RWPE1 (cell line): Measurements from ENCODE around the gene SPRR2G.
"Not testable (repeated sequence)": the region's sequence is repeated elsewhere in the genome, so short reads cannot be mapped to it uniquely, and the experiment has no call there.

ENCODE experiments used
- CTCF ChIA-PET: fragments of 350-600 bp; sonication (Branson Sonifier 250); formaldehyde crosslinking; extraction: SDS; loops from one replicate; lab custom pipeline; 2021; lab: Yijun Ruan, JAX
- POLR2A ChIA-PET: fragments of 400-600 bp; formaldehyde crosslinking; extraction: SDS; loops from one replicate; lab custom pipeline; 2020; ENCODE audit warnings: antibody characterized with exemption; ENCODE audit not compliant: low non-redundant PET; lab: Yijun Ruan, JAX
- DNase-seq: peaks from one replicate; pipeline ENCODE4 v3.0.0; 2012; ENCODE audit warnings: low spot score
- H3K27ac ChIP-seq: fragments of 450-650 bp; 2 replicates; pipeline ENCODE4 v1.5.1; 2017
- CTCF ChIP-seq: fragments of 450-650 bp; conservative IDR thresholded peaks from 2 replicates; pipeline ENCODE4 v1.5.1; 2017; ENCODE audit warnings: low read depth, mild to moderate bottlenecking

Gene SPRR2G

GRCh38 chr1:153122831-153123421 is 27.8 kb downstream of the SPRR2G start:
- no peak for TF ChIP-seq CTCF
- peak; percentile 79 for DNase-seq
- POLR2A ChIA-PET: interaction anchor here (0.5 kb wide), 1 partner anchor 159 kb away, joined by 9 read pairs; no protein-coding TSS in a partner anchor
- CTCF ChIA-PET: interaction anchor here (0.6 to 0.7 kb wide), 2 partner anchors 122 to 618 kb away, joined by 3 to 4 read pairs; no protein-coding TSS in a partner anchor
- H3K27ac ChIP-seq: peak overlapping the region; percentile 91

DNA sequence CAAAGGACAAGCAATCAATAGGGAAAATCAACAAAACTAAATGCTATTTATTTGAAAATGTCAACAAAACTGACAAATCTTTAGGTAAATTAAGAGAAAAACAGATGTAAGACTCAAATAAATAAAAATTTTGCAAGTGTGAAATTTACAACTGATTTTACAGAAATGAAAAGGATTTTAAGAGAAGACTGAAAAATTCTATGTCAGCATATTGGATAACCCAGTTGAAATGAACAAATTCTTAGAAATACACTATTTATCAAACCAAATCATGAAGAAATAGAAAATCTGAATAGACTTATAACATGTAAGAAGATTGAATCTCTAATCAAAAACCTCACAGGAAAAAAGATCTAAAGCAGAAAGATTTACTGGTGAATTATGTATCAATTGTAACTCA is 29.7 kb downstream of the SPRR2G start:
- H3K27ac ChIP-seq: no peak overlapping the region
- POLR2A ChIA-PET: no interaction called here
- CTCF ChIA-PET: no interaction called here
- TF ChIP-seq CTCF: no peak
- DNase-seq: no peak

- no peak for DNase-seq
- CTCF ChIA-PET: interaction anchor here (0.7 kb wide), 1 partner anchor 501 kb away, joined by 5 read pairs; no protein-coding TSS in a partner anchor
- no peak for TF ChIP-seq CTCF
- POLR2A ChIA-PET: no interaction called here
- H3K27ac ChIP-seq: no peak overlapping the region
These were observed 31.2 kb downstream of the SPRR2G start for GRCh38 chr1:153119491-153119971.

DNA sequence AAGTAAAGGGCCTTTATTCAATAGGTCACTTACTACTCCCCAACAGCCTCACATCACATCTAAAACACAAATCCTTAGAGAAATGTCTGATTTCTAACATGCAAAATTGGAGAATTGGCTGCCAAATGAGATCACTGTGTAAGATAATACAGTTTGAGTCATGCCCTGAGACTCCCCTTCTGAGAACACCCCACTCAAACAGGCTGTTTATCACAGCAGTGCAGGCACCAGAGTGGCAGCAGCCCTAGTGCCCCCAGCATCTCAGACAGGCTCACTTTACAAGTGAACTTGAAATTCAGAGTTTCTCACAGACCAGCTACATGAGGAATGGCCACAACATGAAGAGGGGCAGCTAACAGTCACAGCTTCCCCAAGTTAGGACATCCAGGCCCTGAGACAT is 35.4 kb downstream of the SPRR2G start:
- H3K27ac ChIP-seq, POLR2A ChIA-PET, DNase-seq, CTCF ChIA-PET: not testable (repeated sequence)

DNA sequence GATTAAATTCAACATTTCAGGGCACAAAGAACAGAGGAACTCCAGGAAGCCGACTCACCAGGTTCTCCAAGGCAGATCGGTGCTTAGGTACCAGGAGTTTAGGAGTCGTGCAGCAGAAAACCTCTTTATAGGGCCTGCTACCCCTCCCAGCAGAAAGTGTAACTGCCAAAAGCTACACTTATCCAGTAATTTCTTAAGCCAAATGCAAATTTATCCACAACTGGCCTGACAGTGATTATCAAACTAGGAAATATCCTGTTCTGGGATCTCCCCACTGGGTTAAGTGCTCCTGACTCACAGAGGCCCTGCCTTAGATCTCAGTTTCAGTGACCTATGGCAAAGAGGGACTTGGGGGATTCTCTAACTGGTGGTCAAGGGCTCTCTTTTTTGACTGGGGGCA is 37.3 kb downstream of the SPRR2G start, which contains the start of gene SPRR2F:
Gene SPRR2F (minus strand): TSS at position 101 of the 400 bp plus-strand sequence. CDS start 783 bp downstream, outside the sequence.
- CTCF ChIA-PET: no interaction called here
- no peak for TF ChIP-seq CTCF
- POLR2A ChIA-PET: no interaction called here

DNA sequence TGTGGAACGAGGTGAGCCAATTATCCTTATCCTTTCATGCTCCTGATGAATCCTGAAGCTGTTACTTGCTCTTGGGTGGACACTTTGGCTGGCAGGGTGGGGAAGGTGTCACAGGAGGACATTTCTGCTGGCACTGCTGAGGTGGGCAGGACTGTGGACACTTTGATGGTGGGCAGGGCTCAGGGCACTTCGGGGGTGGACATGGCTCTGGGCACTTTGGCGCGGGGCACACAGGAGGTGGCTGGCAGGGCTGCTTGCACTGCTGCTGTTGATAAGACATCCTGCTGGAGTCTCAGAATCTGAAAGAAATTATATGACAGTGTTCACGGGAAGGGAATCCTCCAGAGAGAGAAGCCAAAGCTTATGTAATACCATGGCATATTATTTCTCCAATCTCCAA is 38.2 kb downstream of the SPRR2G start:
- CTCF ChIA-PET, DNase-seq: not testable (repeated sequence)

More for the DNA sequence above, 37.3 kb downstream of the SPRR2G start, which contains the start of gene SPRR2F:
- DNase-seq: no peak
- no peak within 1 kb of the TSS for H3K27ac ChIP-seq

GRCh38 chr1:153100245-153100644 is 50.4 kb downstream of the SPRR2G start:
- TF ChIP-seq CTCF: no peak
- POLR2A ChIA-PET: no interaction called here
- CTCF ChIA-PET: no interaction called here
- peak; percentile 49 for DNase-seq
- H3K27ac ChIP-seq: no peak overlapping the region

More for the DNA sequence above, 38.2 kb downstream of the SPRR2G start:
- H3K27ac ChIP-seq, POLR2A ChIA-PET: not testable (repeated sequence)
